Upper lobe of left lung (tissue), 6 donors: Measurements from ENCODE around the gene XPNPEP1. TPM values are rescaled to one million over a fixed set of nuclear protein-coding genes. Genes with fewer than 3 reads are reported as not detected.

Source experiments
- ATAC-seq, 2 donors: fragments of 200-7000 bp; cut with Tn5 transposase; one replicate each; pipeline ENCODE4 v1.9.1; 2022; ENCODE audit warnings: mild to moderate bottlenecking in 2 of 2, moderate library complexity in 2 of 2; ENCODE audit not compliant: low FRiP score in 2 of 2
- DNase-seq, 2 donors: peaks; one replicate each; pipeline ENCODE4 v3.0.0-alpha.2; 2019 to 2020
- H3K27ac ChIP-seq, 4 donors: fragments of 200-600 bp; sonication (generic); one replicate each; pipeline ENCODE4 v1.5.1; 2016 to 2019
- H3K27me3 ChIP-seq, 4 donors: fragments of 200-600 bp; sonication (generic); one replicate each; pipeline ENCODE4 v1.5.1; 2017 to 2019
- H3K36me3 ChIP-seq, 4 donors: fragments of 200-600 bp; sonication (generic); one replicate each; pipeline ENCODE4 v1.5.1; 2016 to 2019
- H3K4me1 ChIP-seq, 4 donors: fragments of 200-600 bp; sonication (generic); one replicate each; pipeline ENCODE4 v1.5.1; 2018 to 2019
- H3K4me3 ChIP-seq, 4 donors: fragments of 200-600 bp; sonication (generic); one replicate each; pipeline ENCODE4 v1.5.1; 2017 to 2019; ENCODE audit warnings: mild to moderate bottlenecking in 2 of 4, moderate library complexity in 1 of 4
- H3K9me3 ChIP-seq, 4 donors: fragments of 200-600 bp; sonication (generic); one replicate each; pipeline ENCODE4 v1.5.1; 2018 to 2019
- EP300 ChIP-seq, 4 donors: sonication (generic); formaldehyde crosslinking; IDR thresholded peaks; one replicate each; pipeline ENCODE4 v1.5.1; 2017; ENCODE audit warnings: antibody characterized with exemption in 4 of 4, control low read depth in 2 of 4
- POLR2A ChIP-seq, 4 donors: fragments of 450-650 bp; IDR thresholded peaks; one replicate each; pipeline ENCODE4 v1.5.1; 2016 to 2017; ENCODE audit warnings: antibody characterized with exemption in 4 of 4, mild to moderate bottlenecking in 2 of 4
- POLR2AphosphoS5 ChIP-seq, 2 donors: sonication (generic); formaldehyde crosslinking; IDR thresholded peaks; one replicate each; pipeline ENCODE4 v1.5.1; 2017; ENCODE audit warnings: antibody characterized with exemption in 2 of 2
- WGBS, 2 donors: methylation state at CpG; one replicate each; pipeline ENCODE4 v1.1.5; 2017 to 2018; 5-methylcytosine and 5-hydroxymethylcytosine counted together
- total RNA-seq, 6 donors: library from RNA; depleted of rRNA in 4 of 6; stranded (reverse); fragments of >200 nt in 4 of 6; gene quantifications; one replicate each; pipeline versions ENCODE4 v1.1.0 to v1.2.1, GENCODE V29; 2016 to 2021
- TF ChIP-seq, protein P1 (sequence below), 6 experiments: fragments of 450-650 bp in 4 of 6; fragments of 200-600 bp in 2 of 6; sonication (generic) in 2 of 6; IDR thresholded peaks; one replicate each; pipeline ENCODE4 v1.5.1; 2016 to 2019; ENCODE audit warnings: antibody characterized with exemption in 6 of 6
- donor health status: DM: no; HTN: no; CAD: no; lungs with moderate emphysema.
- donor health status: DM: no; HTN: yes; CAD: no; lungs with severe emphysema.

XPNPEP1 gene
- total RNA-seq, 6 donors from 2014 or later: 40.6 to 132 (median 57.8) TPM

DNA sequence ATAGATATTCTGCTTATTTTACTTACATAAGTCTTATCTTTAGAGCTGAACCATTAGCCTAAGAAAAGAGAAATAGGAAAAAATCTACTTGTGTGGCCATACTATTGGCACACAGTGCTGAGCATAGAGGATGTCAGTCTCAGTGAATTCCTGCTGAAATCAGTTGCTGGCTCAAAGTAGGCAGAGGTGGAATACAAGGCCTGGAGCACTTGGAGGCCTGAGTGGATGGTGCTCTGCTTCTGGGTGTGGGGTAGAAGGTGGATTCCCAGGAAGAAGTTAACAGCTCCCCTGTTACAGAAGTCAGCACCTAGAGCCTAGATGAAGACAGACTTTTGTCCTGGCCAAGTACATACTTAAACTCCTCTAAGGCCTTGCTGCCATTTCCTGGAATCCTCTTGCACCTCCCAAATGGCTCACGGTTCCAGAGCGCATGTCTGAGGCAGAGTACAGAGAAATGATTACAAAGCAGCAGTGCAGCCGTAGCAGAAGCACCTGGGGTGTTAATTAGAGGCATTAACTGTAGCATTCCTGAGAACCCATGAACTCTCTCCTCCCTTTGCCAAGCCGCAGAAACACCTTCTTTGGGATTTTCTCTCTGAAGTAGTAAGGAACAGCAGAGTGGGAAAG lies 18.0 kb upstream of the XPNPEP1 start:
- no peaks in the 10 kb centered on the region for H3K36me3 ChIP-seq
- peaks cover 0 to 10% (median 0%) of the 10 kb centered on the region in 4 donors for H3K4me1 ChIP-seq
- TF ChIP-seq POLR2A (IDR thresholded peaks at IDR 0.05): no peak
- TF ChIP-seq, protein P1, sequence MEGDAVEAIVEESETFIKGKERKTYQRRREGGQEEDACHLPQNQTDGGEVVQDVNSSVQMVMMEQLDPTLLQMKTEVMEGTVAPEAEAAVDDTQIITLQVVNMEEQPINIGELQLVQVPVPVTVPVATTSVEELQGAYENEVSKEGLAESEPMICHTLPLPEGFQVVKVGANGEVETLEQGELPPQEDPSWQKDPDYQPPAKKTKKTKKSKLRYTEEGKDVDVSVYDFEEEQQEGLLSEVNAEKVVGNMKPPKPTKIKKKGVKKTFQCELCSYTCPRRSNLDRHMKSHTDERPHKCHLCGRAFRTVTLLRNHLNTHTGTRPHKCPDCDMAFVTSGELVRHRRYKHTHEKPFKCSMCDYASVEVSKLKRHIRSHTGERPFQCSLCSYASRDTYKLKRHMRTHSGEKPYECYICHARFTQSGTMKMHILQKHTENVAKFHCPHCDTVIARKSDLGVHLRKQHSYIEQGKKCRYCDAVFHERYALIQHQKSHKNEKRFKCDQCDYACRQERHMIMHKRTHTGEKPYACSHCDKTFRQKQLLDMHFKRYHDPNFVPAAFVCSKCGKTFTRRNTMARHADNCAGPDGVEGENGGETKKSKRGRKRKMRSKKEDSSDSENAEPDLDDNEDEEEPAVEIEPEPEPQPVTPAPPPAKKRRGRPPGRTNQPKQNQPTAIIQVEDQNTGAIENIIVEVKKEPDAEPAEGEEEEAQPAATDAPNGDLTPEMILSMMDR (IDR thresholded peaks at IDR 0.05): no peak
- TF ChIP-seq EP300 (IDR thresholded peaks at IDR 0.05): no peak
- TF ChIP-seq POLR2AphosphoS5 (IDR thresholded peaks at IDR 0.05): no peak
- H3K9me3 ChIP-seq: no peaks in the 10 kb centered on the region
- no peak for DNase-seq
- 79 to 84% methylated on average over 4 of the region's 4 CpGs for WGBS, 2 donors
- H3K4me3 ChIP-seq: no peak overlapping the region
- no peak overlapping the region for H3K27ac ChIP-seq
- H3K27me3 ChIP-seq: no peaks in the 10 kb centered on the region
- no peak for ATAC-seq

DNA sequence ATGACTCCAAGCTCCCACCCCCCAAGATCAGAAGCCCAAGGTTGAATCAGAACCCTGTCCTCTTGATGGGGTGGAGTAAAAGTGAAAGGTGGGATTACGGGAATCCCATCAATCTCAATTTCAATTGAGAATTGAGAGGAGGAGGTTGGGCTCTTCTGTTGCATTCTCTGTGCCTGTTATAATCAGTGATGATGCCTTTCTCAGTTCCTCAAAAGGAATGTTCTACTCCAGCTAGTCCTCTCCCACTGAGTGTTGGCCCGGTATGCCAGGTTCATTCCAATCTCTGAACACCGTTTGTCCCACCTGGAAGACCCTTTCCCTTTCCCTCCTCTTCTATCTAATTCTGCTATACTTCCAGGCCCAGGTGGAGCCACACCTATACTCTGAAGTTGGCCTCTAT lies 17.2 kb upstream of the XPNPEP1 start:
- Histone ChIP-seq H3K4me3 (no peak overlapping the region), H3K27me3 (no peaks in the 10 kb centered on the region), H3K9me3 (no peaks in the 10 kb centered on the region), H3K4me1 (peaks cover 0 to 4% (median 0%) of the 10 kb centered on the region in 4 donors), H3K36me3 (no peaks in the 10 kb centered on the region), H3K27ac (no peak overlapping the region)
- no peak for ATAC-seq
- WGBS, 2 donors: 94 to 96% methylated on average over 3 of the region's 3 CpGs
- no peak for DNase-seq
- no peak for TF ChIP-seq EP300 (IDR thresholded peaks at IDR 0.05)
- TF ChIP-seq POLR2A (IDR thresholded peaks at IDR 0.05): no peak
- TF ChIP-seq, protein P1 (IDR thresholded peaks at IDR 0.05): no peak
- no peak for TF ChIP-seq POLR2AphosphoS5 (IDR thresholded peaks at IDR 0.05)

DNA sequence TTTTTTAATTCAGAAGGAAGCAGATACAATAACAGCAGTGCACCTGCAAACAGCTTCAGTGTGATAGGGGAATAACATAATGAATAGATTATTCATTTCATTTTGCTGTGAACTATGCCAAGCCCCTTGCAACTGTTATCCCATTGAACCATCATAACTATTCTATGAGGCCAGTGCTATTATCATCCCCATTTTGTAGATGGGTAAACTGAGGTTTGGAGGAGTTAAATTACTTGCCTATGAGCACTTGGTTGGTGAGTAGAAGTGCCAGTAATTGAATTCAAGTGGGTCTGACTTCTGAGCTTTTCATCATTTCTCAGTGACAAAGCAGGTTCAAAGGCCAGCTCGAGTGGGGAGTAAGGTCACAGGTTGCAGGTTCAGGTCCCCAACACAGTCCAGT lies 16.8 kb upstream of the XPNPEP1 start:
- WGBS, 2 donors: 100% methylated on average over 1 of the region's 1 CpG
- no peaks in the 10 kb centered on the region for H3K36me3 ChIP-seq
- no peak overlapping the region for H3K27ac ChIP-seq
- no peak for ATAC-seq
- TF ChIP-seq, protein P1 (IDR thresholded peaks at IDR 0.05): no peak
- no peak for TF ChIP-seq POLR2A (IDR thresholded peaks at IDR 0.05)
- TF ChIP-seq EP300 (IDR thresholded peaks at IDR 0.05): no peak
- no peak for TF ChIP-seq POLR2AphosphoS5 (IDR thresholded peaks at IDR 0.05)
- H3K9me3 ChIP-seq: no peaks in the 10 kb centered on the region
- H3K4me3 ChIP-seq: no peak overlapping the region
- H3K27me3 ChIP-seq: no peaks in the 10 kb centered on the region
- no peak for DNase-seq
- peaks cover 0 to 4% (median 2%) of the 10 kb centered on the region in 4 donors for H3K4me1 ChIP-seq

DNA sequence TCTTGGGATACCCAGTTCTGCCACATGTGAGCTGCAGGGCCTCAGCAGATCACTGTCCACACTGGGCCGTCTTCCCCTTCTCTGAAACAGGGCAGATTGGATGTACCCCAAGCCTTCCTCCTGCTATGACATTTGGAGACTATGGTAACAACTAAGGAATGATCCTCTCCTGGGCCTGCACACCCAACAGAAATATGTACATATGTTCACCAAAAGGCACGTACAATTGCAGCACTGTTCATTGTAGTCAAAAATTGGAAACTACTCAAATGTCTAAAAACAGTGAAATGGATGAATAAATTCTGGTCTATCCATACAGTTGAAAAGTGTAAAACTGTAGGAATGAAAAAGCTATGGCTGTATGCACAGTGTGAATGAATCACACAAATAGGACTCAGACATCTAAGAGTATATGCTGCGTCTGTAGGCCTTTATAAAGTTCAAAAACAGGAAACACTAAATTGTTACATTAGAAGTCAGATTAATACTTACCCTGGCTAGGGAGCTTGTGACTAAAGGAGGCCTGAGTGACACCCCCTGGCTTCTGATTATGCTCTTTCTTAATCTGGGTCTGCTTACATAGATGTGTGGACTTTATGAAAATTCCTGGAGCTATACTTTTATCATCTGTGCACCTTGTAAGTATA lies 16.1 kb upstream of the XPNPEP1 start:
- Histone ChIP-seq H3K4me3 (no peak overlapping the region), H3K27me3 (no peaks in the 10 kb centered on the region), H3K27ac (no peak overlapping the region), H3K36me3 (no peaks in the 10 kb centered on the region), H3K4me1 (peaks cover 0 to 6% (median 4%) of the 10 kb centered on the region in 4 donors), H3K9me3 (no peaks in the 10 kb centered on the region)
- no peak for TF ChIP-seq POLR2AphosphoS5 (IDR thresholded peaks at IDR 0.05)
- no peak for TF ChIP-seq POLR2A (IDR thresholded peaks at IDR 0.05)
- TF ChIP-seq, protein P1 (IDR thresholded peaks at IDR 0.05): no peak
- 77 to 83% methylated on average over 3 of the region's 3 CpGs for WGBS, 2 donors
- DNase-seq: no peak
- peak in 1 of 2 donors; percentile 47 for ATAC-seq
